ENCODE results near the gene PRKCA. TPM values are rescaled to one million over a fixed set of nuclear protein-coding genes. Genes with fewer than 3 reads are reported as not detected.

Gene PRKCA
- total and polyA plus RNA-seq, 10 of the 15 experiments (the other 5 are each of a cell fraction or from before 2014, with no cell fraction given) = 0.11 to 14.6 (median 0.72) TPM

GRCh38 chr17:66425756-66426396 is 123.5 kb downstream of the PRKCA start (continued):
- TF ChIP-seq ZNF592 (IDR thresholded peaks at IDR 0.05) = no peak
- TF ChIP-seq, protein P1, sequence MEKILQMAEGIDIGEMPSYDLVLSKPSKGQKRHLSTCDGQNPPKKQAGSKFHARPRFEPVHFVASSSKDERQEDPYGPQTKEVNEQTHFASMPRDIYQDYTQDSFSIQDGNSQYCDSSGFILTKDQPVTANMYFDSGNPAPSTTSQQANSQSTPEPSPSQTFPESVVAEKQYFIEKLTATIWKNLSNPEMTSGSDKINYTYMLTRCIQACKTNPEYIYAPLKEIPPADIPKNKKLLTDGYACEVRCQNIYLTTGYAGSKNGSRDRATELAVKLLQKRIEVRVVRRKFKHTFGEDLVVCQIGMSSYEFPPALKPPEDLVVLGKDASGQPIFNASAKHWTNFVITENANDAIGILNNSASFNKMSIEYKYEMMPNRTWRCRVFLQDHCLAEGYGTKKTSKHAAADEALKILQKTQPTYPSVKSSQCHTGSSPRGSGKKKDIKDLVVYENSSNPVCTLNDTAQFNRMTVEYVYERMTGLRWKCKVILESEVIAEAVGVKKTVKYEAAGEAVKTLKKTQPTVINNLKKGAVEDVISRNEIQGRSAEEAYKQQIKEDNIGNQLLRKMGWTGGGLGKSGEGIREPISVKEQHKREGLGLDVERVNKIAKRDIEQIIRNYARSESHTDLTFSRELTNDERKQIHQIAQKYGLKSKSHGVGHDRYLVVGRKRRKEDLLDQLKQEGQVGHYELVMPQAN (conservative IDR thresholded peaks at IDR 0.05) = no peak
- no peak for TF ChIP-seq TBL1XR1 (IDR thresholded peaks at IDR 0.05; ENCODE audit: low read depth, low read length)
- TF ChIP-seq POLR2A (IDR thresholded peaks at IDR 0.05; ENCODE audit: low read depth, low read length) = no peak
- no peak for TF ChIP-seq STAT3 (IDR thresholded peaks at IDR 0.05; ENCODE audit: low read depth, low read length)
- TF ChIP-seq KAT2A (conservative IDR thresholded peaks at IDR 0.05; ENCODE audit: control insufficient read depth, low read depth, low read length) = no peak
- TF ChIP-seq, protein P2, sequence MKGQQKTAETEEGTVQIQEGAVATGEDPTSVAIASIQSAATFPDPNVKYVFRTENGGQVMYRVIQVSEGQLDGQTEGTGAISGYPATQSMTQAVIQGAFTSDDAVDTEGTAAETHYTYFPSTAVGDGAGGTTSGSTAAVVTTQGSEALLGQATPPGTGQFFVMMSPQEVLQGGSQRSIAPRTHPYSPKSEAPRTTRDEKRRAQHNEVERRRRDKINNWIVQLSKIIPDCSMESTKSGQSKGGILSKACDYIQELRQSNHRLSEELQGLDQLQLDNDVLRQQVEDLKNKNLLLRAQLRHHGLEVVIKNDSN (IDR thresholded peaks at IDR 0.05; ENCODE audit: borderline replicate concordance, extremely low read length, insufficient read depth, low read depth, low read length) = no peak
- TF ChIP-seq ATF3 (IDR thresholded peaks at IDR 0.05; ENCODE audit: borderline replicate concordance, extremely low read depth, low read depth, low read length) = no peak
- no peak for TF ChIP-seq SPI1 (IDR thresholded peaks at IDR 0.05; ENCODE audit: borderline replicate concordance, insufficient read depth, low read depth, low read length)
- no peak for TF ChIP-seq SREBF2 (IDR thresholded peaks at IDR 0.05; ENCODE audit: low read length)
- no peak for TF ChIP-seq SIN3A (IDR thresholded peaks at IDR 0.05; ENCODE audit: low read depth, low read length)
- TF ChIP-seq, protein P3, sequence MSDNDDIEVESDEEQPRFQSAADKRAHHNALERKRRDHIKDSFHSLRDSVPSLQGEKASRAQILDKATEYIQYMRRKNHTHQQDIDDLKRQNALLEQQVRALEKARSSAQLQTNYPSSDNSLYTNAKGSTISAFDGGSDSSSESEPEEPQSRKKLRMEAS (IDR thresholded peaks at IDR 0.05; ENCODE audit: low read depth, low read length) = no peak
- TF ChIP-seq ZZZ3 (IDR thresholded peaks at IDR 0.05; ENCODE audit: control insufficient read depth, insufficient read length, low read depth) = no peak
- TF ChIP-seq, protein P4, sequence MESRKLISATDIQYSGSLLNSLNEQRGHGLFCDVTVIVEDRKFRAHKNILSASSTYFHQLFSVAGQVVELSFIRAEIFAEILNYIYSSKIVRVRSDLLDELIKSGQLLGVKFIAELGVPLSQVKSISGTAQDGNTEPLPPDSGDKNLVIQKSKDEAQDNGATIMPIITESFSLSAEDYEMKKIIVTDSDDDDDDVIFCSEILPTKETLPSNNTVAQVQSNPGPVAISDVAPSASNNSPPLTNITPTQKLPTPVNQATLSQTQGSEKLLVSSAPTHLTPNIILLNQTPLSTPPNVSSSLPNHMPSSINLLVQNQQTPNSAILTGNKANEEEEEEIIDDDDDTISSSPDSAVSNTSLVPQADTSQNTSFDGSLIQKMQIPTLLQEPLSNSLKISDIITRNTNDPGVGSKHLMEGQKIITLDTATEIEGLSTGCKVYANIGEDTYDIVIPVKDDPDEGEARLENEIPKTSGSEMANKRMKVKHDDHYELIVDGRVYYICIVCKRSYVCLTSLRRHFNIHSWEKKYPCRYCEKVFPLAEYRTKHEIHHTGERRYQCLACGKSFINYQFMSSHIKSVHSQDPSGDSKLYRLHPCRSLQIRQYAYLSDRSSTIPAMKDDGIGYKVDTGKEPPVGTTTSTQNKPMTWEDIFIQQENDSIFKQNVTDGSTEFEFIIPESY (IDR thresholded peaks at IDR 0.05) = no peak
- no peak for TF ChIP-seq TARDBP (IDR thresholded peaks at IDR 0.05; ENCODE audit: borderline replicate concordance)

Measured in GM12878 (cell line).